Cardiac muscle cell (in vitro differentiated cells and primary cell): ENCODE data around the gene TAC3. TPM values are rescaled to one million over a fixed set of nuclear protein-coding genes. Genes with fewer than 3 reads are reported as not detected.

Experiments
- DNase-seq, 2 donors: peaks; one replicate each; pipeline versions ENCODE4 v3.0.0 to v3.0.0-alpha.2; 2010 to 2017; ENCODE audit warnings: low read depth in 1 of 2, low spot score in 1 of 2
- H3K27ac ChIP-seq: fragments of 200-600 bp; sonication (generic); 2 replicates; pipeline ENCODE4 v1.5.1; 2016
- H3K27me3 ChIP-seq: fragments of 200-600 bp; sonication (generic); 2 replicates; pipeline ENCODE4 v1.6.0; 2016; ENCODE audit warnings: control low read depth
- H3K36me3 ChIP-seq: fragments of 200-600 bp; sonication (generic); 2 replicates; pipeline ENCODE4 v1.5.1; 2016; ENCODE audit warnings: control low read depth
- H3K4me1 ChIP-seq: fragments of 200-600 bp; sonication (generic); 2 replicates; pipeline ENCODE4 v1.8.1; 2017; ENCODE audit warnings: low read depth, mild to moderate bottlenecking, mixed run types
- H3K4me3 ChIP-seq: fragments of 200-600 bp; sonication (generic); 2 replicates; pipeline ENCODE4 v1.5.1; 2016; ENCODE audit warnings: mild to moderate bottlenecking
- H3K9me3 ChIP-seq: fragments of 200-600 bp; sonication (generic); 2 replicates; pipeline ENCODE4 v1.5.1; 2017; ENCODE audit warnings: low read depth, mild to moderate bottlenecking, control low read depth
- polyA plus RNA-seq: library from polyadenylated mRNA; unstranded; fragments of >200 nt; fragmentation: Nextera tagmentation; extraction: Ambion mirVana; gene quantifications from 2 replicates; pipeline ENCODE4 v1.2.1, GENCODE V29; 2016
- total RNA-seq: library from RNA; depleted of rRNA; stranded (reverse); fragments of >200 nt; gene quantifications from 2 replicates; pipeline ENCODE4 v1.2.3, GENCODE V29; 2016
- TF ChIP-seq, protein P1 (sequence below): IDR thresholded peaks from 2 replicates; pipeline ENCODE4 v1.5.1; 2012; ENCODE audit warnings: low read depth, mild to moderate bottlenecking, low read length

The TAC3 gene
- total and polyA plus RNA-seq, 2 experiments from 2014 or later, result 3.5 to 5.7 TPM

DNA sequence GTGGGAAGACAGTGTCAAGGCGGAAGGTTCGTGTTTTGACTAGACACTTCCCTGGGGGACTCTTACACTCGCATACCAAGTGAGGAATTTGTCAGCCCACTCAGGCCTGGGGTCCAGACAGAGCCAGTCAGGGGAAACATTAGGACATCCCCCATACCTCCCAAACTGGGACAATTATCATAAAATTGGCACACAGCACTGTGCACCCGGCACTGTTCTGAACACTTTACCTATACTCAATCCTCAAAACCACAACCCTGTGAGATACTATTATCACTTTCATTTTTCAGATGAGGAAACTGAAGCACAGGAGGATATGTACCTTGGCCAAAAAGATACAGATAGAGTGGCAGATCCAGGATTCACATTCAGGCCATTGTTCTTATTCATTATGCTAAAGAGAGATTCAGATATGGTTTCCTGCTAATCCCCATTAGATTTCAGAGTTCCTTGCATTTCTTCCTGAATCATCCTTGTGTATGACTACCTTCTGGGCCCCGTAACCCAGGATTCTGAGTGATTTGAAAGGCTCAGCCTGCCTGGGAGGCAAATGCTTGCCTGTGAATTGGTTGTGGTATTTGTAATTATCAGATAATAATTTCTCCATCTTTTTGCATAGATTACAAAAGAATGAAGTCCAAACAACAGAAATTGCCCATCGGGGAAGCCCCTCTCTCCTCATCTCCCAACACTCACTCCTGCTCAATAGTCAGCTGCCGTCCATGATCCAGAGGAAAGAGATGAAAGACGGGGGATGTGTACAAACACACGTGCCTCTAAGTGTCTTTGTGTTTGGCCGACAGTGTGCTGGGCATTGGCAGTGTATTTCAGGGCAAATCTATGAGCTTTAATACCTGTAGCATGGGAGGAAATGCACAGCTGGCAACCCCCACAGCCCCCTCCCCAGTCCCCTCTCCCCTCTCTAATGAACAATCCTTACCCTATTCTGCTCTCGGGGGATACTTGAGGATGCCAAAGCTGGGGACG, 4.6 kb downstream of the TAC3 start:
- Histone ChIP-seq H3K9me3 (no peaks in the 10 kb centered on the region), H3K27me3 (no peaks in the 10 kb centered on the region), H3K4me1 (peaks cover 11% of the 10 kb centered on the region), H3K27ac (no peak overlapping the region), H3K36me3 (no peaks in the 10 kb centered on the region), H3K4me3 (no peak overlapping the region)
- TF ChIP-seq, protein P1, sequence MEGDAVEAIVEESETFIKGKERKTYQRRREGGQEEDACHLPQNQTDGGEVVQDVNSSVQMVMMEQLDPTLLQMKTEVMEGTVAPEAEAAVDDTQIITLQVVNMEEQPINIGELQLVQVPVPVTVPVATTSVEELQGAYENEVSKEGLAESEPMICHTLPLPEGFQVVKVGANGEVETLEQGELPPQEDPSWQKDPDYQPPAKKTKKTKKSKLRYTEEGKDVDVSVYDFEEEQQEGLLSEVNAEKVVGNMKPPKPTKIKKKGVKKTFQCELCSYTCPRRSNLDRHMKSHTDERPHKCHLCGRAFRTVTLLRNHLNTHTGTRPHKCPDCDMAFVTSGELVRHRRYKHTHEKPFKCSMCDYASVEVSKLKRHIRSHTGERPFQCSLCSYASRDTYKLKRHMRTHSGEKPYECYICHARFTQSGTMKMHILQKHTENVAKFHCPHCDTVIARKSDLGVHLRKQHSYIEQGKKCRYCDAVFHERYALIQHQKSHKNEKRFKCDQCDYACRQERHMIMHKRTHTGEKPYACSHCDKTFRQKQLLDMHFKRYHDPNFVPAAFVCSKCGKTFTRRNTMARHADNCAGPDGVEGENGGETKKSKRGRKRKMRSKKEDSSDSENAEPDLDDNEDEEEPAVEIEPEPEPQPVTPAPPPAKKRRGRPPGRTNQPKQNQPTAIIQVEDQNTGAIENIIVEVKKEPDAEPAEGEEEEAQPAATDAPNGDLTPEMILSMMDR, result no peak
- DNase-seq, result no peak

DNA sequence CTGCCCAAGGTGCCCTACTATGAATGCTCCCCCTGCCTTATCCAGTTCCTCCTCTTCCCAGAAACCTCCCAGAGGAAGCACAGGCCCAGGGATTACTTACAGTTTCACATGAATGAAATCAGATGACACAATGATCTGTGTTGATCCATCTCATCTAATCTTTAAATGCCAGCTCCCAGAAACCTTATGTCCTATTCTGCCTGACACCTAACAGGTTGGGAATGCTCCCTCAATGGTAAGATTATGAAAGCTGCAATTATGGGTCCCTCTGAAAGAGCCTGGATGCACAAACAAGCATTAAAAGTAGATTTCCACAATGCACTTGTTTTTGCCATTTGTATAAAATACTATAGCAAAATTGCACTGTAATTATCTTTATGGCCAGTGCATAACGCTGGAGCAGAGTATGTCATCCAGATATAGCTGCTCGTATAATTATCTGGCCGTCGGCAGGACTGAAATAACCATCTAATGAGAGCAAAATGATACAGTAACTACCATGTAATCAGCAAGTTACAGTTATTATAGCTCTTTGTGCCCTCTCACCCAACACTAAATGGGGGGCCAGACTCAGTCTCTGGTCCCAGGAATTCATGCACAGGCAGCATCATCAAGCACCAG, 5.6 kb downstream of the TAC3 start:
- Histone ChIP-seq H3K36me3 (no peaks in the 10 kb centered on the region), H3K27ac (no peak overlapping the region), H3K9me3 (no peaks in the 10 kb centered on the region), H3K4me3 (no peak overlapping the region), H3K27me3 (no peaks in the 10 kb centered on the region), H3K4me1 (peaks cover 11% of the 10 kb centered on the region)
- no peak for DNase-seq
- TF ChIP-seq, protein P1, result no peak

DNA sequence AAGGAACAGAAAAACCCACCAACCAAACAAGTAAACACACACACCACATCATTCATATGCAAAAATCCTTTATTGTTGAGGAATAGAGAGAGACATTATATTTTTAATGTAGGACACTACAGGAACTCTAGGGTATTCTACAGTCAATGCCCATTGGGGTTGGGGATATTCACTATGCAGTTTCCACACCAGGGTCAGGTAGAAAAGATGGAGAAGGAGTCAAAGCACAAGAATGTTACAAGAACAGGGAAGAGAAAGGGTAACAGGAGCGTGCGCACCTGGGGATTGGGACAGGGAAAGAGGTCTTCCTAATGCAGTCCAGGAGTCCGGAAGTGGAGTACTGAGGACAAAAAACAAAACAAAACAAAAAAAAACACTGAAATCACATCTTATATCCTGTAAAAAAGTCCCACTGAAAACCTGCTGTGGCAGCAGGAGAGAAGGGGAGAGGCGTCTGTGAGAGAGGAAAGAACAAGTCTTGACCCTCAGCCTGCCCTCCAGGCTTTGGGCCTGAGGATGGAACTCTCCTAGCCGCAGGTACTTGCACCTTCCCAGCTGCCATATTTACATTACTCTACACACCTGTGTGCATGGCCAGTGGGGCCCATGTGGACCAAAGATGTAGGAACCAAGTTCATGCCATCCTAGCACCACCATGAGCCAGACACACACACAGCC, 6.2 kb downstream of the TAC3 start:
- H3K4me3 ChIP-seq, result no peak overlapping the region
- H3K36me3 ChIP-seq, result no peaks in the 10 kb centered on the region
- peaks cover 16% of the 10 kb centered on the region for H3K4me1 ChIP-seq
- no peaks in the 10 kb centered on the region for H3K27me3 ChIP-seq
- TF ChIP-seq, protein P1, result no peak
- H3K27ac ChIP-seq, result no peak overlapping the region
- DNase-seq, result no peak
- H3K9me3 ChIP-seq, result no peaks in the 10 kb centered on the region

DNA sequence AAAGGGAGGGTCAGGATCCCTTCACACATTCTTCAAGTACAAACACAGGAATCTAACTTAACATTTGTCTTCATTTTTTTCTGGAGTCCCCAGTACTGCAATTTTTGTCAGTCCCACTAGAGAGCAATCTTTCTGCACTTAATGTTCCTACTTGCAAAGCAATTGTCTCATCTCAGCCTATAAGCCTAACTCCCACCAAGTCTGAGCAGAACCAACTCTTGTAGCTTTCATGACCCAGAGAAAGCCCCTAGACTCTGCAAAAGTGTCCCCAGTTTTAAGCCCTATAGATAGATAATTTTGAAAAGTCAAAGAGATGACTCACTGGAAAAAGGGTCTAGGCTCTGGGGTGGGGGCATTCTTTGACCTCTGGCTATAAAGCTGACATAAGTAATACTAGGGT, 8.2 kb downstream of the TAC3 start:
- peak overlapping the region; percentile 85 for H3K27ac ChIP-seq
- peaks cover 5% of the 10 kb centered on the region for H3K36me3 ChIP-seq
- H3K4me1 ChIP-seq, result peaks cover 16% of the 10 kb centered on the region
- peak; percentile 74 to 81 for DNase-seq
- no peaks in the 10 kb centered on the region for H3K9me3 ChIP-seq
- TF ChIP-seq, protein P1, result peak; percentile 73
- no peaks in the 10 kb centered on the region for H3K27me3 ChIP-seq
- H3K4me3 ChIP-seq, result no peak overlapping the region

DNA sequence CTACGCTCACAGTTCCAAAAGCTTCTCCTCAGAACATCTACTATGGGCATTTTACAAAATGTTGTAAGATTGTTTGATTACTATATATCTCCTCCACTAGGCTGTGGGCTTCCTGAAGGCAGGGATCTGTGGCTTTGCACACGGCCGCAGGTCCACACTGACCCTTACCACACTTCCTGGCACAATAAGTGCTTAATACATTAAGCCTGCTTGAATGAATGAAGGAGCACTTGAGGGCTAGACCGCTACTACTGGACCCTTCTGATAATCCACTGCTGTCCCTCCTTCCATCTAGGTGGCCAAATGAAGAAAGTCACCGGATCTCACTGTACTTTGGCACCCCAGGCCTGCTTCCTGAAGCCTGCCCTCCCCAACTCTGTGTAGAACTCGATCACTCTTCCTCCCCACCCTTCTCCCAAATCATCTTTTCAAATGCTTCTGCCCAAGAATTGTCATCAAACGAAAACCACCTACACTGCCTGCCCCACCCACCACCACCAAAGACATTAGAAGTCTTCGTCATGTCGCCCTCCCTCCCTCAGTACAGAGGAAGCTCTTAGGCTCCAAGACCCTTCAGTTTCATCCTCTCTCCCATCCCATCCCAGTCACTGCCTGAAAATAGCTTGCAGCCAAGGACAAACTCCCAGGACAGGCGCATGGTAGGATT, 9.4 kb downstream of the TAC3 start:
- peaks cover 9% of the 10 kb centered on the region for H3K36me3 ChIP-seq
- H3K27ac ChIP-seq, result no peak overlapping the region
- TF ChIP-seq, protein P1, result no peak
- H3K9me3 ChIP-seq, result no peaks in the 10 kb centered on the region
- H3K4me1 ChIP-seq, result peaks cover 16% of the 10 kb centered on the region
- no peak for DNase-seq
- no peak overlapping the region for H3K4me3 ChIP-seq
- H3K27me3 ChIP-seq, result no peaks in the 10 kb centered on the region
